CD14-positive monocyte (primary cell): ENCODE results near the gene C7. TPM values are rescaled to one million over a fixed set of nuclear protein-coding genes. Genes with fewer than 3 reads are reported as not detected.

ENCODE experiments used
- DNase-seq, 3 donors: peaks; one replicate each; pipeline ENCODE4 v3.0.0-alpha.2; 2011 to 2022
- H2AFZ ChIP-seq: 2 replicates; pipeline ENCODE4 v1.6.0; 2012; ENCODE audit warnings: mild to moderate bottlenecking, low read depth, low read length, inconsistent platforms; ENCODE audit not compliant: insufficient read depth, poor library complexity, severe bottlenecking
- H3K27ac ChIP-seq, 2 donors: 1 replicate in 1 of 2; 2 replicates in 1 of 2; pipeline ENCODE4 v1.5.1; 2012 to 2013; ENCODE audit warnings: low read length in 2 of 2, control low read depth in 1 of 2, inconsistent platforms in 1 of 2, low read depth in 1 of 2, mild to moderate bottlenecking in 1 of 2
- H3K27me3 ChIP-seq, 2 donors: one replicate each; pipeline versions ENCODE4 v1.6.0 to v1.6.1; 2011 to 2013; ENCODE audit warnings: low read length in 2 of 2; ENCODE audit not compliant: control insufficient read depth in 2 of 2, insufficient read depth in 2 of 2
- H3K36me3 ChIP-seq, 2 donors: replicated peaks in 1 of 2; 1 replicate in 1 of 2; 2 replicates in 1 of 2; pipeline versions ENCODE4 v1.5.1 to v1.6.1; 2012 to 2013; ENCODE audit warnings: low read length in 2 of 2, control low read depth in 1 of 2, inconsistent platforms in 1 of 2, mild to moderate bottlenecking in 1 of 2; ENCODE audit not compliant: insufficient read depth in 2 of 2, control insufficient read depth in 1 of 2
- H3K4me1 ChIP-seq, 2 donors: 1 replicate in 1 of 2; 2 replicates in 1 of 2; pipeline versions ENCODE4 v1.5.1 to v1.6.1; 2012 to 2013; ENCODE audit warnings: low read length in 2 of 2, control low read depth in 1 of 2, inconsistent platforms in 1 of 2, mild to moderate bottlenecking in 1 of 2, moderate library complexity in 1 of 2; ENCODE audit not compliant: insufficient read depth in 2 of 2, control insufficient read depth in 1 of 2
- H3K4me2 ChIP-seq: replicated peaks from 2 replicates; pipeline ENCODE3; 2012; ENCODE audit warnings: low read length, moderate library complexity, mild to moderate bottlenecking; ENCODE audit not compliant: poor library complexity, severe bottlenecking; ENCODE audit errors: extremely low read depth
- H3K4me3 ChIP-seq, 3 experiments: fragments of 200-600 bp in 1 of 3; sonication (generic) in 1 of 3; replicated peaks in 1 of 3; 1 replicate in 2 of 3; 2 replicates in 1 of 3; pipeline ENCODE4 v1.5.1; 2011 to 2013; ENCODE audit warnings: low read length in 3 of 3, mild to moderate bottlenecking in 3 of 3, control low read depth in 2 of 3, low read depth in 2 of 3, inconsistent platforms in 1 of 3, moderate library complexity in 1 of 3
- H3K79me2 ChIP-seq: 2 replicates; pipeline ENCODE4 v1.6.0; 2012; ENCODE audit warnings: mild to moderate bottlenecking, control low read depth, inconsistent platforms, low read length, moderate library complexity; ENCODE audit not compliant: insufficient read depth
- H3K9ac ChIP-seq: 2 replicates; pipeline ENCODE4 v1.6.0; 2017; ENCODE audit warnings: low read length, mild to moderate bottlenecking; ENCODE audit not compliant: insufficient read depth, poor library complexity, severe bottlenecking
- H3K9me3 ChIP-seq, 2 donors: replicated peaks in 1 of 2; 1 replicate in 1 of 2; 2 replicates in 1 of 2; pipeline versions ENCODE4 v1.5.1 to v1.6.1; 2012 to 2013; ENCODE audit warnings: low read length in 2 of 2, control low read depth in 1 of 2; ENCODE audit not compliant: control insufficient read depth in 1 of 2, insufficient read depth in 1 of 2
- H4K20me1 ChIP-seq: 2 replicates; pipeline ENCODE4 v1.6.0; 2012; ENCODE audit warnings: mild to moderate bottlenecking, low read length, control low read depth, moderate library complexity; ENCODE audit not compliant: insufficient read depth
- H3K27ac Mint-ChIP-seq, 7 donors: one replicate each; pipeline ENCODE4 v1.8.0; 2020; ENCODE audit warnings: mild to moderate bottlenecking in 7 of 7, mixed read lengths in 7 of 7, moderate library complexity in 6 of 7, inconsistent platforms in 2 of 7
- H3K27me3 Mint-ChIP-seq, 3 donors: one replicate each; pipeline ENCODE4 v1.8.0; 2021 to 2022; ENCODE audit warnings: low read depth in 3 of 3, mild to moderate bottlenecking in 3 of 3, mixed read lengths in 3 of 3, moderate library complexity in 3 of 3, inconsistent platforms in 1 of 3
- H3K36me3 Mint-ChIP-seq, 2 donors: one replicate each; pipeline ENCODE4 v1.8.0; 2020; ENCODE audit warnings: mixed read lengths in 2 of 2, inconsistent platforms in 1 of 2, mild to moderate bottlenecking in 1 of 2
- H3K4me1 Mint-ChIP-seq: one replicate; pipeline ENCODE4 v1.8.0; 2020; ENCODE audit warnings: mild to moderate bottlenecking, mixed read lengths
- H3K4me3 Mint-ChIP-seq, 2 donors: one replicate each; pipeline ENCODE4 v1.8.0; 2020; ENCODE audit warnings: mild to moderate bottlenecking in 2 of 2, mixed read lengths in 2 of 2, moderate library complexity in 1 of 2
- H3K9me3 Mint-ChIP-seq, 7 donors: one replicate each; pipeline ENCODE4 v1.8.0; 2020 to 2022; ENCODE audit warnings: mixed read lengths in 7 of 7, mild to moderate bottlenecking in 6 of 7, moderate library complexity in 6 of 7, inconsistent platforms in 2 of 7
- WGBS: methylation state at CpG from one replicate; pipeline ENCODE4 v1.1.5; 2013; ENCODE audit warnings: missing lambda C conversion rate; ENCODE audit not compliant: insufficient coverage; 5-methylcytosine and 5-hydroxymethylcytosine counted together
- intact Hi-C, 2 donors: fragments of 100-400 bp; cut with micrococcal nuclease; formaldehyde crosslinking; loops; one replicate each; pipeline versions ENCODE4 v1.15.0 to v1.15.1; 2023
- polyA plus RNA-seq, 3 donors: library from polyadenylated mRNA; depleted of rRNA in 1 of 3; unstranded in 2 of 3; stranded (reverse) in 1 of 3; fragments of 300-500 nt in 2 of 3; fragments of >200 nt in 1 of 3; fragmentation: Illumina TruSeq in 2 of 3; gene quantifications; 1 replicate in 2 of 3; 2 replicates in 1 of 3; pipeline ENCODE4 v1.2.3, GENCODE V29; 2012 to 2021
- TF ChIP-seq, protein P1 (sequence below): fragments of 200-600 bp; IDR thresholded peaks from one replicate; pipeline ENCODE4 v1.8.0; 2022; ENCODE audit warnings: antibody characterized with exemption, mild to moderate bottlenecking

C7 gene
- polyA plus RNA-seq, 3 donors = 0.12 TPM; not detected in 2

DNA sequence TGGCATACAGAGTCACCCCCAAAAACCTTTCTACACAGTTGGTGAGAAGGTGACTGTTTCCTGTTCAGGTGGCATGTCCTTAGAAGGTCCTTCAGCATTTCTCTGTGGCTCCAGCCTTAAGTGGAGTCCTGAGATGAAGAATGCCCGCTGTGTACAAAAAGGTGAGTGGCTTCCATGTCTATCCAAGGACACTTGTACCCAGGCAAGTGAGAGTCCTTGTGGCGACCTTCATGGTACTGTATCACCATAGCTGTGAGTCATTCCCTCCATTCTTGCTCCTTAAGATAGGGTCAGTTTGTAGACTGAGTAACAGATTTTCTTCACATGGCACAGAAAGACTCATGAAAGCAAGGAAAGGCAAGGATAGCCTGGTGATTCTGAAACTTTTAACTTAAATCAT, 63.1 kb downstream of the C7 start:
- TF ChIP-seq, protein P1, sequence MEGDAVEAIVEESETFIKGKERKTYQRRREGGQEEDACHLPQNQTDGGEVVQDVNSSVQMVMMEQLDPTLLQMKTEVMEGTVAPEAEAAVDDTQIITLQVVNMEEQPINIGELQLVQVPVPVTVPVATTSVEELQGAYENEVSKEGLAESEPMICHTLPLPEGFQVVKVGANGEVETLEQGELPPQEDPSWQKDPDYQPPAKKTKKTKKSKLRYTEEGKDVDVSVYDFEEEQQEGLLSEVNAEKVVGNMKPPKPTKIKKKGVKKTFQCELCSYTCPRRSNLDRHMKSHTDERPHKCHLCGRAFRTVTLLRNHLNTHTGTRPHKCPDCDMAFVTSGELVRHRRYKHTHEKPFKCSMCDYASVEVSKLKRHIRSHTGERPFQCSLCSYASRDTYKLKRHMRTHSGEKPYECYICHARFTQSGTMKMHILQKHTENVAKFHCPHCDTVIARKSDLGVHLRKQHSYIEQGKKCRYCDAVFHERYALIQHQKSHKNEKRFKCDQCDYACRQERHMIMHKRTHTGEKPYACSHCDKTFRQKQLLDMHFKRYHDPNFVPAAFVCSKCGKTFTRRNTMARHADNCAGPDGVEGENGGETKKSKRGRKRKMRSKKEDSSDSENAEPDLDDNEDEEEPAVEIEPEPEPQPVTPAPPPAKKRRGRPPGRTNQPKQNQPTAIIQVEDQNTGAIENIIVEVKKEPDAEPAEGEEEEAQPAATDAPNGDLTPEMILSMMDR = no peak
- H3K27me3 ChIP-seq = no peaks in the 10 kb centered on the region
- H3K4me3 Mint-ChIP-seq = no peak overlapping the region
- H3K4me2 ChIP-seq = no peak overlapping the region
- H4K20me1 ChIP-seq = no peaks in the 10 kb centered on the region
- no peak overlapping the region for H3K4me3 ChIP-seq
- no peak for DNase-seq
- peaks cover 0 to 4% (median 2%) of the 10 kb centered on the region in 7 donors for H3K9me3 Mint-ChIP-seq
- no peaks in the 10 kb centered on the region for H3K79me2 ChIP-seq
- H3K9ac ChIP-seq = no peak overlapping the region
- intact Hi-C loops = no loop called here
- H2AFZ ChIP-seq = no peak overlapping the region
- H3K27ac Mint-ChIP-seq = no peak overlapping the region
- H3K9me3 ChIP-seq = no peaks in the 10 kb centered on the region
- H3K27me3 Mint-ChIP-seq = peaks cover 0 to 3% (median 0%) of the 10 kb centered on the region in 3 donors
- no CpG with 5 or more reads among the region's 2 CpGs for WGBS
- no peak overlapping the region for H3K27ac ChIP-seq
- H3K36me3 Mint-ChIP-seq = no peaks in the 10 kb centered on the region
- H3K4me1 Mint-ChIP-seq = no peaks in the 10 kb centered on the region
- H3K4me1 ChIP-seq = no peaks in the 10 kb centered on the region
- H3K36me3 ChIP-seq = no peaks in the 10 kb centered on the region

DNA sequence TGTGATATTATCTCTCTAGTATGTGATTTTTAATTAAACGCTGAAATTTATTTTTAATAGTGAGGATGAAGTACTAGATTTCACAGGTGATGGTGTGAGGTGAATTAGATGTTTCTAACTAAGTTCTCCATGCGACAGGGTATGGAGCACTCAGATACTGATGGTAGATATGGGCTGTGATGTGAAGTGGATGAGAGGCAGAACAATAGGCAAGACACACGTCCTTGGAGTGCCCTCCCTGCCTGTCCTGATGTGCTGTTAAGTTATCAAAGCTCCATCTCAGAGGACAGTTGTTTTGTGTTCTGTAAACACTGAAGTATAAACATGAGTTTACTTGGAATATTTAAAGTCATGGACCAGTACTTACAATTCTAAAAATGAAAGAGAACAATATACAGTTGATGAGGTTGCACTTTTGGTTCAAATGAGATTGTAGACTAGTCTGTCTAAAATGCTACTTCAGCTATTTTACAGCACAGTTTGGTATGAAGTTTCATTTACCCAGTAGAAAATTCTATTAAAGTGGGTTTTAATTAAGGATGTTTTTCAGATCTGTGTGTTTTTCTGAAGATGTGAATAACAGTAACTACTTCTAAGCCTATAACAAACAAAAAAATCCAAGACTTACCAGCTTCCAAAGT, 64.2 kb downstream of the C7 start:
- no peak overlapping the region for H3K4me3 Mint-ChIP-seq
- no peaks in the 10 kb centered on the region for H3K36me3 Mint-ChIP-seq
- H3K4me1 Mint-ChIP-seq = no peaks in the 10 kb centered on the region
- no peaks in the 10 kb centered on the region for H3K27me3 ChIP-seq
- H3K79me2 ChIP-seq = no peaks in the 10 kb centered on the region
- no peak for DNase-seq
- intact Hi-C loops = no loop called here
- no peak overlapping the region for H3K4me3 ChIP-seq
- no peaks in the 10 kb centered on the region for H3K36me3 ChIP-seq
- no peak overlapping the region for H3K27ac Mint-ChIP-seq
- TF ChIP-seq, protein P1 = no peak
- H2AFZ ChIP-seq = no peak overlapping the region
- no peak overlapping the region for H3K9ac ChIP-seq
- H3K9me3 Mint-ChIP-seq = peaks cover 0 to 7% (median 2%) of the 10 kb centered on the region in 7 donors
- H3K4me2 ChIP-seq = no peak overlapping the region
- 75% methylated on average over 2 of the region's 3 CpGs for WGBS
- no peak overlapping the region for H3K27ac ChIP-seq
- no peaks in the 10 kb centered on the region for H3K9me3 ChIP-seq
- no peaks in the 10 kb centered on the region for H4K20me1 ChIP-seq
- H3K4me1 ChIP-seq = no peaks in the 10 kb centered on the region
- H3K27me3 Mint-ChIP-seq = peaks cover 0 to 3% (median 0%) of the 10 kb centered on the region in 3 donors
